HepG2 (cell line): Measurements from ENCODE around the gene CILP2. TPM values are rescaled to one million over a fixed set of nuclear protein-coding genes. Genes with fewer than 3 reads are reported as not detected.

Source experiments
- ATAC-seq: fragments of 200-7000 bp; cut with Tn5 transposase; 3 replicates; pipeline ENCODE4 v1.9.1; 2020; ENCODE audit warnings: mild to moderate bottlenecking, moderate library complexity
- BruUV-seq: library from RNA; stranded (reverse); fragments of 400-500 nt; replicated peaks from 2 replicates; lab custom pipeline; 2021; lab: Mats Ljungman, UMichigan
- CTCF ChIA-PET: fragments of 300-600 bp; formaldehyde crosslinking; extraction: SDS; loops from one replicate; lab custom pipeline; 2021; ENCODE audit warnings: low total read pairs, inconsistent platforms, low intra/inter-chr PET ratio; lab: Yijun Ruan, JAX
- POLR2A ChIA-PET: fragments of 350-600 bp; sonication (Branson Sonifier 250); formaldehyde crosslinking; loops from one replicate; lab custom pipeline; 2020; ENCODE audit warnings: antibody characterized with exemption, inconsistent platforms; lab: Yijun Ruan, JAX
- DNase-seq: peaks from one replicate; pipeline ENCODE4 v3.0.0-alpha.2; 2015; ENCODE audit warnings: low spot score
- FAIRE-seq: peaks from 3 replicates; lab custom pipeline; 2011; peaks lifted over from hg19 to GRCh38; lab: Jason Lieb, UNC
- H2AFZ ChIP-seq: one replicate; pipeline ENCODE4 v1.6.1; 2011; ENCODE audit warnings: low read length, inconsistent platforms
- H3K27ac ChIP-seq: fragments of 300-600 bp; 3 replicates; pipeline ENCODE4 v1.8.0; 2011; ENCODE audit warnings: mixed run types, mild to moderate bottlenecking, mixed read lengths, low read length, inconsistent platforms; ENCODE audit not compliant: insufficient read depth; ENCODE audit errors: extremely low read length
- H3K27me3 ChIP-seq, 2 experiments: fragments of 200-600 bp in 1 of 2; 2 replicates in 1 of 2; 3 replicates in 1 of 2; pipeline versions ENCODE4 v1.6.0 to v1.8.0; 2011; ENCODE audit warnings: low read length in 2 of 2, mild to moderate bottlenecking in 2 of 2, moderate library complexity in 2 of 2, inconsistent platforms in 1 of 2; ENCODE audit not compliant: insufficient read depth in 2 of 2, control insufficient read depth in 1 of 2
- H3K36me3 ChIP-seq, 2 experiments: fragments of 200-600 bp in 1 of 2; replicated peaks in 1 of 2; 2 replicates in 1 of 2; 3 replicates in 1 of 2; pipeline versions ENCODE4 v1.5.1 to v1.8.0; 2011; ENCODE audit warnings: low read length in 2 of 2, inconsistent platforms in 1 of 2; ENCODE audit not compliant: insufficient read depth in 2 of 2, control insufficient read depth in 1 of 2
- H3K4me1 ChIP-seq: 2 replicates; pipeline ENCODE4 v1.5.1; 2012; ENCODE audit warnings: low read length, inconsistent platforms; ENCODE audit not compliant: insufficient read depth
- H3K4me2 ChIP-seq: 2 replicates; pipeline ENCODE4 v1.6.0; 2011; ENCODE audit warnings: low read depth, low read length, inconsistent platforms
- H3K4me3 ChIP-seq, 3 experiments: fragments of 200-600 bp in 1 of 3; sonication (generic), shearing (Covaris generic) in 1 of 3; replicated peaks in 1 of 3; 2 replicates each; pipeline ENCODE4 v1.5.1; 2011 to 2016; ENCODE audit warnings: low read length in 3 of 3, inconsistent platforms in 2 of 3, low read depth in 2 of 3, mild to moderate bottlenecking in 2 of 3, control low read depth in 1 of 3, mixed read lengths in 1 of 3; ENCODE audit not compliant: insufficient read depth in 1 of 3
- H3K79me2 ChIP-seq: one replicate; pipeline ENCODE4 v1.6.1; 2011; ENCODE audit warnings: low read length, inconsistent platforms; ENCODE audit not compliant: insufficient read depth
- H3K9ac ChIP-seq: 2 replicates; pipeline ENCODE4 v1.6.0; 2011; ENCODE audit warnings: mild to moderate bottlenecking, low read depth, low read length, inconsistent platforms; ENCODE audit not compliant: insufficient read depth
- H3K9me3 ChIP-seq: 2 replicates; pipeline ENCODE4 v1.5.1; 2012; ENCODE audit warnings: mild to moderate bottlenecking, low read length
- H4K20me1 ChIP-seq: 2 replicates; pipeline ENCODE4 v1.6.0; 2011; ENCODE audit warnings: inconsistent platforms, mild to moderate bottlenecking, low read length, moderate library complexity; ENCODE audit not compliant: insufficient read depth
- CEBPB ChIP-seq: IDR thresholded peaks from 2 replicates; pipeline ENCODE4 v1.6.1; 2011; ENCODE audit warnings: low read depth, low read length, improper control_type of control experiment, borderline replicate concordance
- HNRNPK ChIP-seq: fragments of 200-400 bp; formaldehyde crosslinking; IDR thresholded peaks from 2 replicates; pipeline ENCODE4 v1.6.1; 2018; ENCODE audit warnings: low read length, low read depth, moderate library complexity, mild to moderate bottlenecking; ENCODE audit not compliant: poor library complexity, severe bottlenecking
- KIAA2018 ChIP-seq: sonication (generic); formaldehyde crosslinking; IDR thresholded peaks from 2 replicates; pipeline ENCODE4 v1.5.0; 2020; ENCODE audit warnings: mild to moderate bottlenecking, missing genetic modification reagents, borderline replicate concordance
- MEIS2 ChIP-seq: sonication (generic); formaldehyde crosslinking; IDR thresholded peaks from 2 replicates; pipeline ENCODE4 v1.9.0; 2021; ENCODE audit warnings: mild to moderate bottlenecking, missing genetic modification reagents
- POLR2A ChIP-seq, 2 experiments: IDR thresholded peaks; 2 replicates each; pipeline ENCODE4 v1.6.1; 2011; ENCODE audit warnings: low read depth in 2 of 2, low read length in 2 of 2, mild to moderate bottlenecking in 1 of 2, moderate library complexity in 1 of 2; ENCODE audit not compliant: insufficient read depth in 1 of 2
- SETDB1 ChIP-seq: sonication (generic); formaldehyde crosslinking; IDR thresholded peaks from 2 replicates; pipeline ENCODE4 v1.5.1; 2020; ENCODE audit warnings: missing genetic modification reagents, mild to moderate bottlenecking, borderline replicate concordance
- ZBTB34 ChIP-seq: sonication (generic); formaldehyde crosslinking; IDR thresholded peaks from 2 replicates; pipeline ENCODE4 v1.8.0; 2022; ENCODE audit warnings: mild to moderate bottlenecking, missing genetic modification reagents
- ZNF317 ChIP-seq: sonication (generic); formaldehyde crosslinking; IDR thresholded peaks from 2 replicates; pipeline ENCODE4 v1.5.0; 2020; ENCODE audit warnings: mild to moderate bottlenecking, missing genetic modification reagents
- WGBS: methylation state at CpG from one replicate; pipeline ENCODE4 v1.1.6; 2017; ENCODE audit warnings: low lambda C conversion rate; 5-methylcytosine and 5-hydroxymethylcytosine counted together
- in situ Hi-C: cut with HindIII; loops from 2 replicates; pipeline ENCODE4 v1.10.0; 2017; ENCODE audit warnings: low pct_unique_long_range_greater_than_20kb; ENCODE audit not compliant: extremely low pct_ligation_motif_present
- intact Hi-C: fragments of 100-400 bp; cut with micrococcal nuclease; formaldehyde crosslinking; loops from one replicate; pipeline ENCODE4 v1.10.0; 2022; ENCODE audit not compliant: unreplicated experiment
- polyA plus RNA-seq, 8 experiments: library from polyadenylated mRNA; depleted of rRNA in 3 of 8; stranded (reverse) in 7 of 8; unstranded in 1 of 8; fragments of >200 nt; fragmentation: Illumina TruSeq in 4 of 8; extraction: Trizol in 4 of 8; gene quantifications; 2 replicates each; pipeline versions ENCODE4 v1.2.1 to v1.2.3, GENCODE V29; 2011 to 2016; ENCODE audit warnings: low read depth in 4 of 8, missing spikeins in 1 of 8, mixed read lengths in 1 of 8; ENCODE audit not compliant: insufficient read depth in 1 of 8
- total RNA-seq, 5 experiments: library from RNA; depleted of rRNA; stranded (reverse); fragments of >200 nt; fragmentation: Illumina TruSeq; extraction: Trizol; gene quantifications; 2 replicates each; pipeline ENCODE4 v1.2.3, GENCODE V29; 2016; ENCODE audit warnings: low read depth in 1 of 5

CILP2 gene
- total and polyA plus RNA-seq, 2 of the 13 experiments (the other 11 are each of a cell fraction or from before 2014, with no cell fraction given): 0.09 to 0.37 TPM

- Histone ChIP-seq H3K4me1 (peaks cover 4% of the 10 kb centered on the region; the same call in 1 of the 2 replicates), H4K20me1 (no peaks in the 10 kb centered on the region), H3K27ac (no peak overlapping the region), H3K9ac (no peak overlapping the region), H3K4me2 (no peak overlapping the region), H3K4me3 (no peak overlapping the region), H3K79me2 (no peaks in the 10 kb centered on the region), H3K9me3 (no peaks in the 10 kb centered on the region), H2AFZ (no peak overlapping the region), H3K36me3 (peaks cover 4 to 19% of the 10 kb centered on the region in 2 experiments; a peak in 3 of 5 replicates), H3K27me3 (no peaks in the 10 kb centered on the region)
- no TSS peak for BruUV-seq
- no peak for FAIRE-seq
- DNase-seq: no peak
- 95% methylated on average over 6 of the region's 11 CpGs for WGBS
- ChIA-PET CTCF (no interaction called here), POLR2A (no interaction called here)
- intact Hi-C loops: loop anchor here (5.0 kb wide), 2 partner anchors 112 to 427 kb away; partner anchors contain the start of gene GMIP
- TF ChIP-seq HNRNPK: no peak
- TF ChIP-seq CEBPB: 0 out of 2 replicates have a peak, but pooled peaks have one; percentile 0
- TF ChIP-seq ZNF317 (CRISPR knock-in tag): no peak
- no peak for TF ChIP-seq MEIS2 (CRISPR knock-in tag)
- no peak for TF ChIP-seq POLR2A (IDR thresholded peaks at IDR 0.05; ENCODE audit: insufficient read depth in 1 of 2, low read depth in 2 of 2, low read length in 2 of 2)
- TF ChIP-seq KIAA2018 (CRISPR knock-in tag): no peak
- TF ChIP-seq SETDB1 (CRISPR knock-in tag): no peak
- no peak for TF ChIP-seq ZBTB34
- TF ChIP-seq, all 625 proteins: peak for 1
- in situ Hi-C loops: loop anchor here (25.0 kb wide), 1 partner anchor 432 kb away; no protein-coding TSS in a partner anchor
- no peak for ATAC-seq
Measured at GRCh38 chr19:19529783-19530422, 8.2 kb upstream of the CILP2 start.
